HEK293T (cell line): ENCODE measurements around the gene BRPF1.

Experiments
- BHLHE40 ChIP-seq: fragments of 450-650 bp; IDR thresholded peaks from 2 replicates; pipeline ENCODE4 v1.6.1; 2016; ENCODE audit warnings: mild to moderate bottlenecking, moderate library complexity, borderline replicate concordance
- ELF4 ChIP-seq: fragments of 450-650 bp; IDR thresholded peaks from 2 replicates; pipeline ENCODE4 v1.6.1; 2017; ENCODE audit warnings: antibody characterized with exemption
- FOXA1 ChIP-seq: fragments of 450-650 bp; IDR thresholded peaks from 2 replicates; pipeline ENCODE4 v1.6.1; 2016; ENCODE audit warnings: mild to moderate bottlenecking
- SUZ12 ChIP-seq: fragments of 450-650 bp; IDR thresholded peaks from 2 replicates; pipeline ENCODE4 v1.6.1; 2016; ENCODE audit warnings: mild to moderate bottlenecking
- ZNF384 ChIP-seq: fragments of 450-650 bp; IDR thresholded peaks from 2 replicates; pipeline ENCODE4 v1.6.1; 2016

DNA sequence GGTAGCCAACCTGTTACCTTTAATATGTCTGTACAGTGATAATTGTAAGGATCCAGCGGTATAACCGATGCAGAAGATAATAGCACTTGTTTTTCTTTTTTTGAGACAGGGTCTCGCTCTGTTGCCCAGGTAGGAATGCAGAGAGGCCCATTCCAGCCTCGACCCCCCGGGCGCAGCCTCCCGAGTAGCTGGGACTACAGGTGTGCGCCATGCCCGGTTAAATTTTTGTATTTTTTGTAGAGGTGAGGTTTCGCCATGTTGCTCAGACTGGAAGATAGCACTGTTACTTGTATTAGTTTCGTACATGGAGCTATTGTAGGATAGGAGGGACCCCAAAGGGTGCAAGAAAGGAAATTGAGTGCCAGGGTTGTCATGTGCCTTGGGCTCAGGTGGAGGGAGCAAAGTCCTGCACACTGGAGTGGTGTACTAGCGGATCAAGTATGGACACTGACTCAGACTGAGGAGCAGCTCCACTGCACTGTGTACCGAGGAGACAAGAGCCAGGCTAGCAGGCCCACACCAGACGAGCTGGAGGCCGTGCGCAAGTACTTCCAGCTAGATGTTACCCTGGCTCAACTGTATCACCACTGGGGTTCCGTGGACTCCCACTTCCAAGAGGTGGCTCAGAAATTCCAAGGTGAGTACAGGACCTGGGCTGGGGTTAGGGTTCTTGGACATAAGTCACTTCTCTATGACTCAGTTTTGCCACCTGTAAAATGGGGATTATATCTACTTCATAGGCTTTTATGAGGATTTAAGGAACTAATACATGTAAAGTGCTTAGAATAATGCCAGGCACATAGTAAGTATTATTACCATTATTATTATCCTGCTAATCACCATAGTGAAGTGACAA lies 19.2 kb downstream of the BRPF1 start:
- TF ChIP-seq ZNF384, result no peak
- TF ChIP-seq SUZ12, result no peak
- no peak for TF ChIP-seq FOXA1
- TF ChIP-seq BHLHE40, result no peak
- TF ChIP-seq ELF4, result no peak
